NCI-H510A treated with DMSO at 0.1 percent for 48 hours (cell line): ENCODE data around the gene THY1.

Source experiments
- DNase-seq: peaks from one replicate; lab custom pipeline; 2025; lab: John Stamatoyannopoulos, UW

Gene THY1

DNA sequence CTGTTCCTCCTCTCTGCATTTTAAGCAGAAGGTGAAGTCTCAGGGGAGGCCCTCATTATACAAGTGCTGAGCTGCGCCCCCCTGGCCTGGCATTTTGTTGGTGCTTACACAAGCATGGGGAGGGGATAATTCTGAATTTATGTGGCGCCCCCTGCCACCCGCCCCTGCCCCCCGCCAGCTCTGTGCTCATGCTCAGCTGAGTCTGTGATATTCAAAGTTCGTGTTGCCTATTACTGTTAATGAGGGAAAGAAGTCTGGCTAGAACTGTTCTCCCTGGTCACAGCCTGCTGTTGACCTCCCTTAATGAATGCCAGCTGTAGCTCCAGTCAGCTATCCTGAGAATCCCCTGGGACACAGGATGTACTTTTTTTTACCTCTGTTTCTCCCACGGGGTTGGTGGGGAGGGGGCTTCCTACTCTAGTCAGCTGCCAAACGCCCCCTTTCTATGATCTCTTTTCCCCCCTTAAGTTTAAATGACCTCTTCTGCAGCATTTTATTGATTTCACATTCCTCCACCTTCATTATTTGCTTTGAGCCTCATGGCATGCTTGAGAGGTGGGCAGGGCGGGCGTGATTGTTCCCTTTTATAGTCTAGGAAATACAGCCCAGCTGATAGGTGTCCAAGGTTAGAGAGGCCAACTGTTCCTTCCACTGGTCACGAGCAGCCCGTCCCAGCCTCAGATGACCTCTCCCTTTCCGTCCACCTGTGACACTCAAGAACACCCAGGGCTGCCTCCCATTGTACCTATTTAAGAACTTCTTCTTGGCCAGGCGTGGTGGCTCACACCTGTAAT lies 53.6 kb downstream of the THY1 start:
- no peak for DNase-seq

DNA sequence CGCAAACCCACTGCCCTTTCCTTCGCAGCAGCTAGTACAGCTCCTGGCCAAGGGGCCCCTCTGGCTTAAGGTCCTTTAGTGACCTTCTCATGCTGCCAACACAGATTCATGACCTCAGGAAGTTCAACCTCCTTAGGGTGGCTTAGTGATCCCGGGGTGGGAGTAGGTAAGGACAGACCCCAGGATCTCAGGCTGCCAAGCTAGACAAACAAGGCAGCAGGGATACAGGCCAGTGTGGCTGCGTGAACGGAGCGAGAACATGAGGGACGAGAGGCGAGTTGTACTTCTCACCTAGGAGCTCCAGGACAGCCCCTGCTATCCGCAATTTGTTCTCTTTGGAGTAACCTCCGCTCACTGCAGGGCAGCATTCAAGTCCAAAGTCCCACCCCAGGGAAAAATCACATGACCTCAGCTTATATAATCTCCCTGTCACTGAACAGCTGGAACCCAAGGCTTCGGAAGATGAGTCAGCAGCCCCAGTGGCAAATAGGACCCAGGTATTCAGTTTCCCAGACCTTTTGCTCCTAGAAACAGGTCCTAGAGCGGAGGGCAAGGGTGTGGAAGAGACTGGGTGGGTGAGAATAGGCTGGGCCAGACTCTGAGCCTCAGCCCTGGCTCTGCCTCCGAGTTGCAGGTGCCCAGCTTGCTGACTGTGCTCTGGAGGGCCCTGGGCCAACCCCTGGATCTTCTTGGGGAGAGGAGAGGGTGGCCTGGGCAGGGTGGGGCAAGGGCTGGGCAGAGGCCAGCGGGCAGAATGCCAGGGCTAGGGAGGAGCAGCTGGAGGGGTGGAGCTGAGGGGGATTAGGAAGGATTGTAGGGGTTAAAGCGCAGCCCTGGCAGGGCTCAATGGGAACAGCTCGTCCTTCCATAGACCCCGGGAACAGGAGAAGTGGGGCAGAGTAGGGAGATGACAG lies 54.6 kb downstream of the THY1 start:
- DNase-seq = peak; percentile 33

DNA sequence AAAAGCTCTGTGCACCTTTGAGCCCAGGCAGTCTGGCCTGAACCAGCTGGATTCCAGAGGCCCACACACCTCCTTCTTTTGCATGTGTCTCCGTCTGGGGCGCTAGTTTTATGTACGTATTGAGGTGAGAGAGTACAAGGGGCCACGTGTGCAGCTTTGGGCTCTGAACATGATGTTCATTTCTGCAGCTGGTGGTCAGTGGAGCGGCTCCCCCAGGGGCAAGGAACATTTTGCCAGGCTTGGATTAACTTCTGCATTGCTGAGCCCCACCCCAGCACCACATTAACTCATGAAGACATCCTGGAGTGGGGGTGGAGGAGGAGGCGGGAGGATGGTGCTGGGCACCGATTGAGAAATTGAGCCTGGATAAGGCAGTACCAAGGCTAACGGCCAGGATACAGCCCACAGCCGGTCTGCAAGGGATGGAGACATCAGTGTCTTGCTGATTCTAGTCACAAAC lies 55.3 kb downstream of the THY1 start:
- DNase-seq = no peak
